AG10803 (cell line): ENCODE results near the gene GRIK1.

ENCODE experiments used
- DNase-seq: peaks from one replicate; pipeline ENCODE4 v3.0.0; 2010; ENCODE audit warnings: low read depth
- H3K4me3 ChIP-seq: 2 replicates; pipeline ENCODE4 v1.5.1; 2011; ENCODE audit warnings: mild to moderate bottlenecking, low read length, control low read depth
- CTCF ChIP-seq: conservative IDR thresholded peaks from 2 replicates; pipeline ENCODE4 v1.5.1; 2011; ENCODE audit warnings: mild to moderate bottlenecking, low read length, control low read depth, inconsistent platforms

Gene GRIK1

DNA sequence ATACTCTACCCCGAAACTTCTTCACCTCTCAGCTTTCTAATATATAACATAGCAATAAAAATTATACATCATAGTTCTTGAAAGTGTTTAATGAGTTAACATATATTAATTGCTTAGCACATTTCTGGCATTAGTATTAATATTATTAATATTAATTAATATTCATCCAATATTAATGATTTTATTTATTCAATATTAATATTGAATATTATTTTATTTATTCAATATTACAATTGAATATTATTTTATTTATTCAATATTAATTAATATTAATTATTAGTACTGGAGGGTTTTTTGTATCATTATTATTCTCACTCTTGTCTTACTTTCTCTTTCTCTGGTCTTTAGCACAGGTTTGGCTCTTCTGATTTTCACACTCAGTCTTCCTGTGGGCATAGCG is 105.2 kb downstream of the GRIK1 start:
- DNase-seq, result no peak
- no peak overlapping the region for H3K4me3 ChIP-seq
- no peak for TF ChIP-seq CTCF

- no peak for TF ChIP-seq CTCF
- no peak for DNase-seq
- H3K4me3 ChIP-seq, result no peak overlapping the region
Measured at GRCh38 chr21:29832217-29832616, 107.6 kb downstream of the GRIK1 start.

- no peak overlapping the region for H3K4me3 ChIP-seq
- TF ChIP-seq CTCF, result no peak
- DNase-seq, result no peak
Measured at GRCh38 chr21:29829564-29830275, 110.1 kb downstream of the GRIK1 start.

- no peak for TF ChIP-seq CTCF
- no peak for DNase-seq
- no peak overlapping the region for H3K4me3 ChIP-seq
Measured at GRCh38 chr21:29827647-29828046, 112.1 kb downstream of the GRIK1 start.

DNA sequence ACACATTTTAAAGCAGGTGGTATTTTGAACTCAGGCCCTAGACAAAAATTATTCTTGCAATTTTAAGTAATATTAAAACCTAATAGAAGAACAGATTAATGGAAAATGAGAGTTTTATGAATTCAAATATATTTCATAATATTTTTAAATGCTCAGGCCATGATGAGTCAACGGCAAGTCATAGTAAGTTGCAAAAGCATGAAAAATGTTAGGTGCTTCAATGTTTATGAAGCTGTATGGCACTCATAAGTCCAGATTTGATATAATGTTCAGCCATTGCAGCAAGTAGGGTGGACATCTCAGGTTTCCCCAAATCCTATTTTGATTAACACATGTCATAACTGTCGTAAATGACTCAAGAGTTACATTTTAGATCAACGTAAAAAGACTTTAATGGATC is 112.6 kb downstream of the GRIK1 start:
- no peak overlapping the region for H3K4me3 ChIP-seq
- no peak for TF ChIP-seq CTCF
- no peak for DNase-seq

- TF ChIP-seq CTCF, result no peak
- DNase-seq, result no peak
- no peak overlapping the region for H3K4me3 ChIP-seq
Measured at GRCh38 chr21:29826386-29826785, 113.4 kb downstream of the GRIK1 start.

- no peak for TF ChIP-seq CTCF
- no peak overlapping the region for H3K4me3 ChIP-seq
- no peak for DNase-seq
Measured at GRCh38 chr21:29825936-29826335, 113.9 kb downstream of the GRIK1 start.
